Caco-2 (cell line): Measurements from ENCODE around the gene TTC28. TPM values are rescaled to one million over a fixed set of nuclear protein-coding genes. Genes with fewer than 3 reads are reported as not detected.

ENCODE experiments used
- BruUV-seq: library from RNA; stranded (reverse); fragments of 400-500 nt; replicated peaks from 2 replicates; lab custom pipeline; 2021; lab: Mats Ljungman, UMichigan
- CTCF ChIA-PET: fragments of 300-600 bp; sonication (Branson Sonifier 250); formaldehyde crosslinking; loops from one replicate; lab custom pipeline; 2022; ENCODE audit warnings: antibody characterized with exemption; lab: Charles Lee
- POLR2A ChIA-PET: fragments of 300-600 bp; sonication (Branson Sonifier 250); formaldehyde crosslinking; loops from one replicate; lab custom pipeline; 2022; ENCODE audit warnings: antibody characterized with exemption; lab: Charles Lee
- DNase-seq, 2 experiments: peaks; one replicate each; pipeline versions ENCODE4 v3.0.0 to v3.0.0-alpha.2; 2020 to 2022
- H3K27me3 ChIP-seq: replicated peaks from 2 replicates; pipeline ENCODE4 v1.6.0; 2011; ENCODE audit warnings: low read length; ENCODE audit not compliant: control insufficient read depth, insufficient read depth
- H3K36me3 ChIP-seq: 2 replicates; pipeline ENCODE4 v1.5.1; 2011; ENCODE audit warnings: low read length; ENCODE audit not compliant: control insufficient read depth, insufficient read depth
- H3K4me1 ChIP-seq: fragments of 250-450 bp; sonication (Bioruptor Pico); 2 replicates; pipeline ENCODE4 v1.5.1; 2020; ENCODE audit warnings: mild to moderate bottlenecking
- H3K4me3 ChIP-seq: 2 replicates; pipeline ENCODE4 v1.5.1; 2011; ENCODE audit warnings: low read depth, mild to moderate bottlenecking, control low read depth, low read length
- H3K9me3 ChIP-seq: fragments of 250-450 bp; sonication (Bioruptor Pico); 2 replicates; pipeline ENCODE4 v1.5.1; 2020; ENCODE audit warnings: mild to moderate bottlenecking, moderate library complexity
- H3K27ac Mint-ChIP-seq: one replicate; pipeline ENCODE4 v1.8.0; 2022; ENCODE audit warnings: mixed read lengths; ENCODE audit not compliant: unreplicated experiment
- H3K27me3 Mint-ChIP-seq: one replicate; pipeline ENCODE4 v1.8.0; 2022; ENCODE audit warnings: mixed read lengths; ENCODE audit not compliant: insufficient read depth, unreplicated experiment
- H3K36me3 Mint-ChIP-seq: one replicate; pipeline ENCODE4 v1.8.0; 2022; ENCODE audit warnings: mild to moderate bottlenecking, mixed read lengths; ENCODE audit not compliant: insufficient read depth, unreplicated experiment
- H3K4me1 Mint-ChIP-seq: one replicate; pipeline ENCODE4 v1.8.0; 2022; ENCODE audit warnings: low read depth, mixed read lengths; ENCODE audit not compliant: unreplicated experiment
- H3K4me3 Mint-ChIP-seq: one replicate; pipeline ENCODE4 v1.8.0; 2022; ENCODE audit warnings: mild to moderate bottlenecking, moderate library complexity, mixed read lengths; ENCODE audit not compliant: unreplicated experiment
- H3K9me3 Mint-ChIP-seq: one replicate; pipeline ENCODE4 v1.8.0; 2022; ENCODE audit warnings: mixed read lengths; ENCODE audit not compliant: unreplicated experiment
- CTCF ChIP-seq, 2 experiments: fragments of 200-600 bp in 1 of 2; IDR thresholded peaks; 1 replicate in 1 of 2; 2 replicates in 1 of 2; pipeline versions ENCODE4 v1.5.1 to v1.8.0; 2011 to 2022; ENCODE audit warnings: antibody characterized with exemption in 1 of 2, control low read depth in 1 of 2, inconsistent platforms in 1 of 2, low read depth in 1 of 2, low read length in 1 of 2, mild to moderate bottlenecking in 1 of 2, moderate library complexity in 1 of 2; ENCODE audit not compliant: insufficient read depth in 1 of 2, severe bottlenecking in 1 of 2, unreplicated experiment in 1 of 2
- intact Hi-C: fragments of 100-400 bp; cut with micrococcal nuclease; formaldehyde crosslinking; loops from one replicate; pipeline ENCODE4 v1.10.0; 2022; ENCODE audit not compliant: unreplicated experiment
- total RNA-seq: library from RNA; stranded (reverse); gene quantifications from 2 replicates; pipeline ENCODE4 v1.2.3, GENCODE V29; 2022

The TTC28 gene
- total RNA-seq, 1 experiment from 2014 or later = 12.0 TPM

- ChIA-PET POLR2A (no interaction called here), CTCF (no interaction called here)
- no peak for TF ChIP-seq CTCF (IDR thresholded peaks at IDR 0.05; ENCODE audit: insufficient read depth in 1 of 2, low read depth in 1 of 2, low read length in 1 of 2, severe bottlenecking in 1 of 2, unreplicated experiment in 1 of 2)
- no peak overlapping the region for H3K4me3 Mint-ChIP-seq
- H3K4me3 ChIP-seq = no peak overlapping the region
- no peaks in the 10 kb centered on the region for H3K4me1 ChIP-seq
- intact Hi-C loops = no loop called here
- no peak for DNase-seq
- H3K27me3 Mint-ChIP-seq = no peaks in the 10 kb centered on the region
- no peaks in the 10 kb centered on the region for H3K9me3 Mint-ChIP-seq
- no peaks in the 10 kb centered on the region for H3K27me3 ChIP-seq
- BruUV-seq = no TSS peak
- H3K27ac Mint-ChIP-seq = no peak overlapping the region
- no peaks in the 10 kb centered on the region for H3K9me3 ChIP-seq
- no peaks in the 10 kb centered on the region for H3K36me3 Mint-ChIP-seq
- no peaks in the 10 kb centered on the region for H3K36me3 ChIP-seq
- H3K4me1 Mint-ChIP-seq = no peaks in the 10 kb centered on the region
Measured at GRCh38 chr22:28048529-28048928, 631.1 kb downstream of the TTC28 start.

GRCh38 chr22:28047740-28048139, 631.9 kb downstream of the TTC28 start:
- no peaks in the 10 kb centered on the region for H3K27me3 Mint-ChIP-seq
- CTCF ChIA-PET = no interaction called here
- no peak for TF ChIP-seq CTCF (IDR thresholded peaks at IDR 0.05; ENCODE audit: insufficient read depth in 1 of 2, low read depth in 1 of 2, low read length in 1 of 2, severe bottlenecking in 1 of 2, unreplicated experiment in 1 of 2)

GRCh38 chr22:28046100-28046499, 633.5 kb downstream of the TTC28 start:
- TF ChIP-seq CTCF (IDR thresholded peaks at IDR 0.05; ENCODE audit: insufficient read depth in 1 of 2, low read depth in 1 of 2, low read length in 1 of 2, severe bottlenecking in 1 of 2, unreplicated experiment in 1 of 2) = no peak
- ChIA-PET CTCF (no interaction called here), POLR2A (no interaction called here)
- H3K27ac Mint-ChIP-seq = no peak overlapping the region
- Histone ChIP-seq H3K4me3 (no peak overlapping the region), H3K27me3 (no peaks in the 10 kb centered on the region), H3K36me3 (no peaks in the 10 kb centered on the region), H3K4me1 (no peaks in the 10 kb centered on the region), H3K9me3 (no peaks in the 10 kb centered on the region)
- no peak overlapping the region for H3K4me3 Mint-ChIP-seq
- intact Hi-C loops = no loop called here
- no TSS peak for BruUV-seq
- no peaks in the 10 kb centered on the region for H3K27me3 Mint-ChIP-seq
- H3K36me3 Mint-ChIP-seq = no peaks in the 10 kb centered on the region
- H3K4me1 Mint-ChIP-seq = no peaks in the 10 kb centered on the region
- no peaks in the 10 kb centered on the region for H3K9me3 Mint-ChIP-seq
- no peak for DNase-seq

More at GRCh38 chr22:28047740-28048139, 631.9 kb downstream of the TTC28 start:
- no peak overlapping the region for H3K4me3 Mint-ChIP-seq
- no peaks in the 10 kb centered on the region for H3K36me3 Mint-ChIP-seq
- no peaks in the 10 kb centered on the region for H3K4me1 Mint-ChIP-seq
- no TSS peak for BruUV-seq
- Histone ChIP-seq H3K4me3 (no peak overlapping the region), H3K27me3 (no peaks in the 10 kb centered on the region), H3K36me3 (no peaks in the 10 kb centered on the region), H3K4me1 (no peaks in the 10 kb centered on the region), H3K9me3 (no peaks in the 10 kb centered on the region)
- intact Hi-C loops = no loop called here
- POLR2A ChIA-PET = no interaction called here
- no peak overlapping the region for H3K27ac Mint-ChIP-seq
- H3K9me3 Mint-ChIP-seq = no peaks in the 10 kb centered on the region
- DNase-seq = no peak
